Stomach (tissue), 4 donors: ENCODE measurements around the gene IFNA14.

Source experiments
- CTCF ChIP-seq, 7 experiments: fragments of 450-650 bp in 4 of 7; fragments of 200-600 bp in 3 of 7; sonication (generic) in 3 of 7; IDR thresholded peaks; one replicate each; pipeline ENCODE4 v1.5.1; 2016 to 2019; ENCODE audit warnings: antibody characterized with exemption in 7 of 7, control low read depth in 2 of 7, mild to moderate bottlenecking in 1 of 7
- POLR2A ChIP-seq, 4 donors: fragments of 450-650 bp; IDR thresholded peaks; one replicate each; pipeline ENCODE4 v1.6.1; 2016; ENCODE audit warnings: antibody characterized with exemption in 4 of 4, control low read depth in 2 of 4, mild to moderate bottlenecking in 1 of 4, moderate library complexity in 1 of 4
- POLR2AphosphoS5 ChIP-seq, 3 donors: sonication (generic); formaldehyde crosslinking; IDR thresholded peaks; one replicate each; pipeline ENCODE4 v1.6.1; 2016; ENCODE audit warnings: antibody characterized with exemption in 3 of 3

- TF ChIP-seq CTCF (IDR thresholded peaks at IDR 0.05) (no peak), POLR2AphosphoS5 (IDR thresholded peaks at IDR 0.05) (no peak), POLR2A (IDR thresholded peaks at IDR 0.05) (no peak)
These were observed 11.8 kb upstream of the IFNA14 start for GRCh38 chr9:21251638-21252037.
